AML-193 (cell line): ENCODE results near the gene FABP2.
A peak's percentile ranks its signal among the peaks of the same experiment; 100 is the strongest.
"Not testable (repeated sequence)": the region's sequence is repeated elsewhere in the genome, so short reads cannot be mapped to it uniquely, and the experiment has no call there.

ENCODE experiments used
- DNase-seq, 2 experiments: peaks; one replicate each; lab custom pipeline; 2025; lab: John Stamatoyannopoulos, UW

The FABP2 gene

GRCh38 chr4:119321921-119322687 is at the start of gene FABP2:
Gene FABP2 (minus strand): TSS chr4:119322138. CDS start chr4:119322102, 36 bp downstream.
- no peak for DNase-seq

GRCh38 chr4:119370951-119371683 is 49.2 kb upstream of the FABP2 start:
- DNase-seq = peak; percentile 45 to 51

- DNase-seq = peak; percentile 91 to 94
These were observed 48.5 kb upstream of the FABP2 start for GRCh38 chr4:119370392-119370791.

GRCh38 chr4:119366802-119367201 is 44.9 kb upstream of the FABP2 start:
- DNase-seq = not testable (repeated sequence)

- not testable (repeated sequence) for DNase-seq
These were observed 42.3 kb upstream of the FABP2 start for GRCh38 chr4:119364203-119364602.

GRCh38 chr4:119363372-119363771 is 41.4 kb upstream of the FABP2 start:
- DNase-seq = not testable (repeated sequence)

- not testable (repeated sequence) for DNase-seq
These were observed 40.5 kb upstream of the FABP2 start for GRCh38 chr4:119362413-119362812.

- not testable (repeated sequence) for DNase-seq
These were observed 37.9 kb upstream of the FABP2 start for GRCh38 chr4:119359873-119360272.

GRCh38 chr4:119356796-119357195 is 34.9 kb upstream of the FABP2 start:
- not testable (repeated sequence) for DNase-seq

- not testable (repeated sequence) for DNase-seq
These were observed 34.1 kb upstream of the FABP2 start for GRCh38 chr4:119356041-119356440.

GRCh38 chr4:119353364-119353763 is 31.4 kb upstream of the FABP2 start:
- DNase-seq = not testable (repeated sequence)

- not testable (repeated sequence) for DNase-seq
These were observed 26.2 kb upstream of the FABP2 start for GRCh38 chr4:119348169-119348568.

GRCh38 chr4:119343293-119343692 is 21.4 kb upstream of the FABP2 start:
- not testable (repeated sequence) for DNase-seq

GRCh38 chr4:119339895-119340294 is 18.0 kb upstream of the FABP2 start:
- not testable (repeated sequence) for DNase-seq

- DNase-seq = peak; percentile 72 to 73
These were observed 15.1 kb upstream of the FABP2 start for GRCh38 chr4:119337010-119337409.

GRCh38 chr4:119336332-119336979 is 14.5 kb upstream of the FABP2 start:
- DNase-seq = not testable (repeated sequence)

- DNase-seq = no peak
These were observed 8.1 kb upstream of the FABP2 start for GRCh38 chr4:119329835-119330620.

- DNase-seq = no peak
These were observed 6.8 kb upstream of the FABP2 start for GRCh38 chr4:119328695-119329094.

- DNase-seq = no peak
These were observed 3.9 kb downstream of the FABP2 start for GRCh38 chr4:119317990-119318389.

GRCh38 chr4:119315036-119315435 is 6.9 kb downstream of the FABP2 start:
- no peak for DNase-seq

GRCh38 chr4:119314356-119314755 is 7.6 kb downstream of the FABP2 start:
- DNase-seq = peak; percentile 58 to 61

GRCh38 chr4:119313237-119313636 is 8.7 kb downstream of the FABP2 start:
- peak; percentile 85 to 91 for DNase-seq
